Panc1 (cell line): ENCODE data around the gene SVIL. TPM values are rescaled to one million over a fixed set of nuclear protein-coding genes. Genes with fewer than 3 reads are reported as not detected.
"Not testable (repeated sequence)": the region's sequence is repeated elsewhere in the genome, so short reads cannot be mapped to it uniquely, and the experiment has no call there.

Source experiments
- ATAC-seq: fragments of 200-7000 bp; cut with Tn5 transposase; 2 replicates; pipeline ENCODE4 v1.9.1; 2020; ENCODE audit warnings: mild to moderate bottlenecking, moderate library complexity
- BruUV-seq: library from RNA; stranded (reverse); fragments of 400-500 nt; replicated peaks from 2 replicates; lab custom pipeline; 2021; lab: Mats Ljungman, UMichigan
- CTCF ChIA-PET: fragments of 300-600 bp; sonication (Branson Sonifier 250); formaldehyde crosslinking; loops from one replicate; lab custom pipeline; 2022; ENCODE audit warnings: antibody characterized with exemption; lab: Charles Lee
- POLR2A ChIA-PET: fragments of 300-600 bp; sonication (Branson Sonifier 250); formaldehyde crosslinking; loops from one replicate; lab custom pipeline; 2022; ENCODE audit warnings: antibody characterized with exemption; lab: Charles Lee
- DNase-seq: peaks from one replicate; pipeline ENCODE4 v3.0.0-alpha.2; 2010; ENCODE audit warnings: low read depth, low spot score
- H3K27ac ChIP-seq: 2 replicates; pipeline ENCODE4 v1.5.1; 2011; ENCODE audit warnings: mild to moderate bottlenecking, low read length, inconsistent platforms
- H3K27me3 ChIP-seq: fragments of 200-500 bp; sonication (Bioruptor generic); 2 replicates; pipeline ENCODE4 v1.6.0; 2014; ENCODE audit warnings: low read length, inconsistent platforms; ENCODE audit not compliant: control insufficient read depth, insufficient read depth
- H3K36me3 ChIP-seq: fragments of 200-500 bp; sonication (Bioruptor generic); 2 replicates; pipeline ENCODE4 v1.5.1; 2014; ENCODE audit warnings: inconsistent platforms, mild to moderate bottlenecking, low read length, moderate library complexity; ENCODE audit not compliant: control insufficient read depth, insufficient read depth
- H3K4me1 ChIP-seq: 2 replicates; pipeline ENCODE4 v1.5.1; 2011; ENCODE audit warnings: inconsistent platforms, mild to moderate bottlenecking, low read length, moderate library complexity; ENCODE audit not compliant: control insufficient read depth, insufficient read depth
- H3K4me3 ChIP-seq, 2 experiments: 2 replicates each; pipeline ENCODE4 v1.5.1; 2011 to 2012; ENCODE audit warnings: low read depth in 2 of 2, low read length in 2 of 2, mild to moderate bottlenecking in 2 of 2, inconsistent platforms in 1 of 2, moderate library complexity in 1 of 2
- H3K9me3 ChIP-seq: fragments of 200-500 bp; sonication (Bioruptor generic); 2 replicates; pipeline ENCODE4 v1.5.1; 2014; ENCODE audit warnings: low read depth, mild to moderate bottlenecking, inconsistent platforms, low read length, moderate library complexity; ENCODE audit not compliant: control insufficient read depth, insufficient read depth
- POLR2AphosphoS5 ChIP-seq: IDR thresholded peaks from 2 replicates; pipeline ENCODE4 v1.6.1; 2012; ENCODE audit warnings: mild to moderate bottlenecking, low read depth, low read length, moderate library complexity
- SIN3A ChIP-seq: IDR thresholded peaks from 2 replicates; pipeline ENCODE4 v1.6.1; 2012; ENCODE audit warnings: low read depth, mild to moderate bottlenecking, low read length, moderate library complexity, borderline replicate concordance; ENCODE audit not compliant: insufficient read depth
- TCF7L2 ChIP-seq: IDR thresholded peaks from 2 replicates; pipeline ENCODE4 v1.6.1; 2011; ENCODE audit warnings: mild to moderate bottlenecking, low read depth, low read length, inconsistent platforms
- in situ Hi-C: cut with HindIII; loops from 2 replicates; pipeline ENCODE4 v1.10.0; 2016; ENCODE audit warnings: low sequenced_read_pairs, low pct_unique_long_range_greater_than_20kb
- intact Hi-C: fragments of 100-400 bp; cut with micrococcal nuclease; formaldehyde crosslinking; loops from one replicate; pipeline ENCODE4 v1.10.0; 2022; ENCODE audit not compliant: unreplicated experiment
- total RNA-seq: library from RNA; stranded (reverse); gene quantifications from one replicate; pipeline ENCODE4 v1.2.1, GENCODE V29; 2021; ENCODE audit not compliant: unreplicated experiment
- TF ChIP-seq, protein P1 (sequence below): fragments of 450-650 bp; IDR thresholded peaks from 2 replicates; pipeline ENCODE4 v1.5.1; 2017; ENCODE audit warnings: mild to moderate bottlenecking
- TF ChIP-seq, protein P2 (sequence below), 2 experiments: IDR thresholded peaks; 2 replicates each; pipeline ENCODE4 v1.6.1; 2011 to 2012; ENCODE audit warnings: low read depth in 2 of 2, control low read depth in 1 of 2, low read length in 1 of 2, mild to moderate bottlenecking in 1 of 2, moderate library complexity in 1 of 2; ENCODE audit not compliant: insufficient read depth in 1 of 2

The SVIL gene
- total RNA-seq, 1 experiment from 2014 or later: 72.8 TPM

DNA sequence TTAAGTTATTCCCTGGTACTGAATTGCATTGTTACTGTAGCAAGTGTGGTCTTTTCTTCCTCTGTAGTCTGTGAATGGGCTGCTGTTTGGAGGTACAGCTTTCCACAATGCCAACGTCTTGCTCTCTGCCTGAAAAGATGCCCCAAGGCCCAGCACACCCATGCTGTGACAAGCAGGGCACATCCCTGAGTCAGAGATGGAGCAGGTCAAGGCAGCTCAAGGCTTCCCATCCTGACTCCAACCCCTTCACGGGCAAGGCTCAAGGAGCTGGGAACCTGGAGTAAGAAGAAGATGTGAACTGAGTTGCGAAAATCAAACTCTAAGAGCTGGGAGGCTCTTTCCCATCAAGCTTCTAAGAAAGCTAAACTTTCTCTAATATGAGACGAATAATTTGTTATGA lies 27.2 kb downstream of the SVIL start:
- TF ChIP-seq, protein P1, sequence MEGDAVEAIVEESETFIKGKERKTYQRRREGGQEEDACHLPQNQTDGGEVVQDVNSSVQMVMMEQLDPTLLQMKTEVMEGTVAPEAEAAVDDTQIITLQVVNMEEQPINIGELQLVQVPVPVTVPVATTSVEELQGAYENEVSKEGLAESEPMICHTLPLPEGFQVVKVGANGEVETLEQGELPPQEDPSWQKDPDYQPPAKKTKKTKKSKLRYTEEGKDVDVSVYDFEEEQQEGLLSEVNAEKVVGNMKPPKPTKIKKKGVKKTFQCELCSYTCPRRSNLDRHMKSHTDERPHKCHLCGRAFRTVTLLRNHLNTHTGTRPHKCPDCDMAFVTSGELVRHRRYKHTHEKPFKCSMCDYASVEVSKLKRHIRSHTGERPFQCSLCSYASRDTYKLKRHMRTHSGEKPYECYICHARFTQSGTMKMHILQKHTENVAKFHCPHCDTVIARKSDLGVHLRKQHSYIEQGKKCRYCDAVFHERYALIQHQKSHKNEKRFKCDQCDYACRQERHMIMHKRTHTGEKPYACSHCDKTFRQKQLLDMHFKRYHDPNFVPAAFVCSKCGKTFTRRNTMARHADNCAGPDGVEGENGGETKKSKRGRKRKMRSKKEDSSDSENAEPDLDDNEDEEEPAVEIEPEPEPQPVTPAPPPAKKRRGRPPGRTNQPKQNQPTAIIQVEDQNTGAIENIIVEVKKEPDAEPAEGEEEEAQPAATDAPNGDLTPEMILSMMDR: no peak
- TF ChIP-seq TCF7L2 (no peak), POLR2AphosphoS5 (no peak), SIN3A (no peak)
- TF ChIP-seq, protein P2, sequence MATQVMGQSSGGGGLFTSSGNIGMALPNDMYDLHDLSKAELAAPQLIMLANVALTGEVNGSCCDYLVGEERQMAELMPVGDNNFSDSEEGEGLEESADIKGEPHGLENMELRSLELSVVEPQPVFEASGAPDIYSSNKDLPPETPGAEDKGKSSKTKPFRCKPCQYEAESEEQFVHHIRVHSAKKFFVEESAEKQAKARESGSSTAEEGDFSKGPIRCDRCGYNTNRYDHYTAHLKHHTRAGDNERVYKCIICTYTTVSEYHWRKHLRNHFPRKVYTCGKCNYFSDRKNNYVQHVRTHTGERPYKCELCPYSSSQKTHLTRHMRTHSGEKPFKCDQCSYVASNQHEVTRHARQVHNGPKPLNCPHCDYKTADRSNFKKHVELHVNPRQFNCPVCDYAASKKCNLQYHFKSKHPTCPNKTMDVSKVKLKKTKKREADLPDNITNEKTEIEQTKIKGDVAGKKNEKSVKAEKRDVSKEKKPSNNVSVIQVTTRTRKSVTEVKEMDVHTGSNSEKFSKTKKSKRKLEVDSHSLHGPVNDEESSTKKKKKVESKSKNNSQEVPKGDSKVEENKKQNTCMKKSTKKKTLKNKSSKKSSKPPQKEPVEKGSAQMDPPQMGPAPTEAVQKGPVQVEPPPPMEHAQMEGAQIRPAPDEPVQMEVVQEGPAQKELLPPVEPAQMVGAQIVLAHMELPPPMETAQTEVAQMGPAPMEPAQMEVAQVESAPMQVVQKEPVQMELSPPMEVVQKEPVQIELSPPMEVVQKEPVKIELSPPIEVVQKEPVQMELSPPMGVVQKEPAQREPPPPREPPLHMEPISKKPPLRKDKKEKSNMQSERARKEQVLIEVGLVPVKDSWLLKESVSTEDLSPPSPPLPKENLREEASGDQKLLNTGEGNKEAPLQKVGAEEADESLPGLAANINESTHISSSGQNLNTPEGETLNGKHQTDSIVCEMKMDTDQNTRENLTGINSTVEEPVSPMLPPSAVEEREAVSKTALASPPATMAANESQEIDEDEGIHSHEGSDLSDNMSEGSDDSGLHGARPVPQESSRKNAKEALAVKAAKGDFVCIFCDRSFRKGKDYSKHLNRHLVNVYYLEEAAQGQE (IDR thresholded peaks at IDR 0.05; ENCODE audit: insufficient read depth in 1 of 2, low read depth in 2 of 2, low read length in 1 of 2): no peak
- Histone ChIP-seq H3K4me1 (peaks cover 14% of the 10 kb centered on the region; the same call in 1 of the 2 replicates), H3K36me3 (no peaks in the 10 kb centered on the region), H3K27ac (no peak overlapping the region), H3K9me3 (no peaks in the 10 kb centered on the region), H3K4me3 (no peak overlapping the region), H3K27me3 (no peaks in the 10 kb centered on the region)
- ChIA-PET CTCF (interaction anchor here (0.5 to 0.6 kb wide), 3 partner anchors 99 to 924 kb away, joined by 5 to 12 read pairs (median 8); no protein-coding TSS in a partner anchor), POLR2A (interaction anchor here (0.6 kb wide), 1 partner anchor 64 kb away, joined by 3 read pairs; no protein-coding TSS in a partner anchor)
- intact Hi-C loops (no loop called here), in situ Hi-C loops (no loop called here)
- no peak for DNase-seq
- BruUV-seq: no TSS peak
- peak; percentile 62 for ATAC-seq

DNA sequence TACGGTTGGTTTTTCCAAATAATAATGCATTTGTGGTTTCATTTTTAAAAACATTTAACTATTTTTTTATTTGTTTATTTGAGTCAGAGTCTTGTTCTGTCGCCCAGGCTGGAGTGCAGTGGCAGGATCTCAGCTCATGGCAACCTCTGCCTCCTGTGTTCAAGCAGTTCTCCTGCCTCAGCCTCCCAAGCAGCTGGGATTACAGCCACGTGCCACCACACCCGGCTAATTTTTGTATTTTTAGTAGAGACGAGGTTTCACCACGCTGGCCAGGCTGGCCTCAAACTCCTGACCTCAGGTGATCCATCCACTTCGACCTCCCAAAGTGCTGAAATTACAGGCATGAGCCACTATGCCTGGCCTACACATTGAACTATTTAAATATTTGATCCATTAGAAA lies 28.1 kb downstream of the SVIL start:
- POLR2A ChIA-PET, CTCF ChIA-PET: not testable (repeated sequence)

DNA sequence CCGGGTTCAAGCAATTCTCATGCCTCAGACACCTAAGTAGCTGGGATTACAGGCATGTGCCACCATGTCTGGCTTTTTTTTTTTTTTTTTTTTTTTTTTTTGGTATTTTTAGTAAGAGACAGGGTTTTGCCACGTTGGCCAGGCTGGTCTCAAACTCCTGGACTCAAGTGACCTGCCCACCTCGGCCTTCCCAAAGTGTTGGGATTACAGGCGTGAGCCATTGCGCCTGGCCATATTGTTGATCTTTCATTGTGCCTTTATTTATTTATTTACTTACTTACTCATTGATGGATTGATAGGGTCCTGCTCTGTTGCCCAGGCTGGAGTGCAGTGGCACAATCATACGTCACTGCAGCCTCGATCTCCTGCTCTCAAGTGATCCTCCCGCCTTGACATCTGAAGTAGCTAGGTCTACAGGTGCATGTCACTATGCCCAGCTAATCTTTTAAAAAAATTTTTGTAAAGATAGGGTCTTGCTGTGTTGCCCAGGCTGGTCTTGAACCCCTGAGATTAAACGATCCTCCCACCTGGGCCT lies 30.4 kb downstream of the SVIL start:
- in situ Hi-C loops: no loop called here
- intact Hi-C loops: no loop called here
- ATAC-seq (peak; percentile 76; the same call in 1 of the 2 replicates), DNase-seq (no peak)
- peaks cover 14% of the 10 kb centered on the region; the same call in 1 of the 2 replicates for H3K4me1 ChIP-seq
- H3K36me3 ChIP-seq: no peaks in the 10 kb centered on the region
- no peak for TF ChIP-seq POLR2AphosphoS5
- TF ChIP-seq, protein P1: no peak
- TF ChIP-seq SIN3A: no peak
- TF ChIP-seq TCF7L2: no peak
- TF ChIP-seq, protein P2 (IDR thresholded peaks at IDR 0.05; ENCODE audit: insufficient read depth in 1 of 2, low read depth in 2 of 2, low read length in 1 of 2): no peak
- no peaks in the 10 kb centered on the region for H3K9me3 ChIP-seq
- H3K27ac ChIP-seq: no peak overlapping the region
- ChIA-PET CTCF (no interaction called here), POLR2A (no interaction called here)
- H3K4me3 ChIP-seq: no peak overlapping the region
- no TSS peak for BruUV-seq
- no peaks in the 10 kb centered on the region for H3K27me3 ChIP-seq

More for the DNA sequence above, 28.1 kb downstream of the SVIL start:
- H3K4me1 ChIP-seq: peaks cover 14% of the 10 kb centered on the region; the same call in 1 of the 2 replicates
- H3K4me3 ChIP-seq, BruUV-seq, H3K9me3 ChIP-seq, H3K27ac ChIP-seq, ATAC-seq, intact Hi-C loops, in situ Hi-C loops, H3K27me3 ChIP-seq, DNase-seq, H3K36me3 ChIP-seq: not testable (repeated sequence)
